GM12873 (cell line): ENCODE data around the gene SPATA32.

Experiments used
- TF ChIP-seq, protein P1 (sequence below): IDR thresholded peaks from 2 replicates; pipeline ENCODE4 v1.5.1; 2012; ENCODE audit warnings: low read depth, mild to moderate bottlenecking, moderate library complexity, low read length, control low read depth; ENCODE audit not compliant: insufficient read depth; ENCODE audit errors: missing control alignments

SPATA32 gene

DNA sequence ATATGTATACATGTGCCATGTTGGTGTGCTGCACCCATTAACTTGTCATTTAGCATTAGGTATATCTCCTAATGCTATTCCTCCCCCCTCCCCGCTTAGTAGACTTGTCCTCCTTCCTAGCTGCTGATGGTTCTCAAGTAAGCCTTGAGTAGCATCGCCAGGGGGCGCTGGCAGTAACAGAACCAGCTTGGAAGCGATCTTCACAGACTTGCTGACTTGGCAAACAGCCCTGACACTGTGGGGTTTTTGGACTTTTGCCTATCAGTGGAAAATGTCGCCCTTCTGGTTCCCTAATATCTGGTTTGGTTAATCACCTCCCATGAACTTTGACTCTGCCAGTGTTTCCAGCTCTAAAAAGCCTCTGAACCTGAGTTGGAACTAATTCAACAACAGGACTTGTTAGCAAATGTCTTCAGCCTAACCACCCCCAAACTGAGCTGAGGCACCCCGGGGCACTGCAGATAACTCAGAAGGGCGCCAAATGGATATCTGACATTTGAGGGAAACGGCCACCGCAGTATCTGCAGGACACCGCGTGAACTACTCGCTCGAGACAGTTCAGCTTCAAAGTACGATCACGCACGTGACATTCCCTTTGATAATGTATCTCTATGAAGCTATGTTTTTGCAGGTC is 15.4 kb upstream of the SPATA32 start:
- TF ChIP-seq, protein P1, sequence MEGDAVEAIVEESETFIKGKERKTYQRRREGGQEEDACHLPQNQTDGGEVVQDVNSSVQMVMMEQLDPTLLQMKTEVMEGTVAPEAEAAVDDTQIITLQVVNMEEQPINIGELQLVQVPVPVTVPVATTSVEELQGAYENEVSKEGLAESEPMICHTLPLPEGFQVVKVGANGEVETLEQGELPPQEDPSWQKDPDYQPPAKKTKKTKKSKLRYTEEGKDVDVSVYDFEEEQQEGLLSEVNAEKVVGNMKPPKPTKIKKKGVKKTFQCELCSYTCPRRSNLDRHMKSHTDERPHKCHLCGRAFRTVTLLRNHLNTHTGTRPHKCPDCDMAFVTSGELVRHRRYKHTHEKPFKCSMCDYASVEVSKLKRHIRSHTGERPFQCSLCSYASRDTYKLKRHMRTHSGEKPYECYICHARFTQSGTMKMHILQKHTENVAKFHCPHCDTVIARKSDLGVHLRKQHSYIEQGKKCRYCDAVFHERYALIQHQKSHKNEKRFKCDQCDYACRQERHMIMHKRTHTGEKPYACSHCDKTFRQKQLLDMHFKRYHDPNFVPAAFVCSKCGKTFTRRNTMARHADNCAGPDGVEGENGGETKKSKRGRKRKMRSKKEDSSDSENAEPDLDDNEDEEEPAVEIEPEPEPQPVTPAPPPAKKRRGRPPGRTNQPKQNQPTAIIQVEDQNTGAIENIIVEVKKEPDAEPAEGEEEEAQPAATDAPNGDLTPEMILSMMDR, result peak; percentile 85

DNA sequence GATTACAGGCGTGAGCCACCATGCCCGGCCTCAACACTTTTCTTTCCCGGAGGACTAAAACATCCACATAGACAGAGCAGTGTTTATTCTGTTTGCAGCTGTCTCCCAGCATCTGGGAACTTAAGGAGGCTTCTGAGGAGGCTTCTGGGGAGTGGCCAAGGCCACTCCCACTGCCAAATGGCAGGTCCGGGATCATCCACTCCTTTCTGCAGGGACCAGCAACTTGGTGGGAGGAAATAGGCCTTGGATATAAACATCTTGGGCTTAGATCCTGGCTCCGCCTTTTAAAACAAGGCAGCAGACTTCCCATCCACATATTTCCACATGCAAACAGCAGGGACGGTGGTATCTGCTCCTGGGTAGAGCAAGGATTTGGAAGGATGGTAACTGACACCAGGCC is 14.1 kb upstream of the SPATA32 start:
- TF ChIP-seq, protein P1, result no peak

DNA sequence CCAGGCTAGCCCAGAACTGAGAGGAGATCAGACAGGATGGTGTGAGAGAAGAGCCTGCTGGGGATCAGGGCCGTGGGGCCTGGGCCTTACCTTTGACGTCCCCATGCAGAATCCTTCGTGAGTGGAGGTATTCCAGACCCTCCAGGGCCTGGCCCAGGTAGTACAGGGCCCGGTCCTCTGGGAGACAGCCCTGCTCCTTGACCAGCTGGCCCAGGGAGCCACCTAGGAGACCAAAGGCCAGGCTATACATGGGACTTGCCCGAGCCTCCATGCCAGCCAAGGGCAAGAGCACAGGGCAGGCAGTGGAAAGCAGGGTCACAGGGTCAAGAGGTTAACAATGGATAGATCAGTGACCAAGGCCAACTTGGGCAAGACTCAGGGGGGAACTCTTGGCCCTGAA is 12.1 kb upstream of the SPATA32 start:
- TF ChIP-seq, protein P1, result no peak

DNA sequence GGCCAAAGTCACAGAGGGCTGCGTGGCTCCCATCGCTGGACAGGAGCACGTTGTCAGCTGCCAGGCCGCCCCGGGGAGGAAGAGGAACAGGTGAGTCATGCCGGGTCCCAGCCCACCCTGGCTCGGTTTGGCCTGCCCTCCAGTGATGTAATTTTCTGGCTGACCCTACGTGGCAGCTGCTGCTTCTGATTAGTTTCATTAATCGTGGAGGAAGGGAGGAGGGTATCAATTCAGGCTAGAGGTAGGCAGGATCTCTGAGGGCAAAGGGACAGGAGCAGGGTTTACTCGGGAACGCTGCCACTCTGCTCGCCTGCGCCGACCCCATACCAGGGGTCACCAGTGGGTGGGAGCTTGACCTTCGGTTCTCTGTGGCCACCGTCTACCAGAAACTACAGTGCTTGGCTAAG is 11.7 kb upstream of the SPATA32 start:
- TF ChIP-seq, protein P1, result no peak

DNA sequence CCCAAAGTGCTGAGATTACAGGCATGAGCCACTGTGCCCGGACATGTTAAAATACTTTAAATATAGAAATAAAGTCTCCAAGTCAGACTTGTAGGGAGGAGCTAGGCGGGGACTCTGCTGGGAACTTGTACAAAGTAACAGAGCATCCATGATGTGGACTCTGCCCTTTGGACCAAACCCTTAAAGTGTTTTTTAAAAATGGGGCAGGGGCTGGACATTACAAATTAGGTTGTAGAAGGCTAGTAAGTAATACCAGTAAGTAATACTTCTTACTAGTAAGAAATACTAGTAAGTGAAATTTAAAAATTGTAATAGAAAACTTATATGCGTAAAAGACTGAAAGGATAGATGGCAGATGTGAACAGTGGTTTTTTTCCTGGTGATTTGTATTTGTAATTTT is 9.7 kb upstream of the SPATA32 start:
- TF ChIP-seq, protein P1, result no peak

- TF ChIP-seq, protein P1, result peak; percentile 81
Measured at GRCh38 chr17:45270828-45271418, 9.0 kb upstream of the SPATA32 start.

GRCh38 chr17:45269912-45270311 is 8.0 kb upstream of the SPATA32 start:
- TF ChIP-seq, protein P1, result no peak
